Spleen (tissue), 11 donors: ENCODE results near the gene CHST12. TPM values are rescaled to one million over a fixed set of nuclear protein-coding genes. Genes with fewer than 3 reads are reported as not detected.
"Not testable (repeated sequence)": the region's sequence is repeated elsewhere in the genome, so short reads cannot be mapped to it uniquely, and the experiment has no call there.

ENCODE experiments used
- DNase-seq: peaks from one replicate; pipeline ENCODE4 v3.0.0-alpha.2; 2020
- H3K27ac ChIP-seq, 8 donors: fragments of 200-600 bp; sonication (generic) in 7 of 8; 1 replicate in 4 of 8; 2 replicates in 4 of 8; pipeline versions ENCODE4 v1.5.0 to v1.8.0; 2016 to 2021; ENCODE audit warnings: inconsistent platforms in 4 of 8, mild to moderate bottlenecking in 4 of 8, moderate library complexity in 1 of 8
- H3K27me3 ChIP-seq, 7 donors: fragments of 200-600 bp; sonication (generic) in 6 of 7; replicated peaks in 1 of 7; 1 replicate in 4 of 7; 2 replicates in 3 of 7; pipeline versions ENCODE4 v1.5.0 to v1.8.0; 2016 to 2021; ENCODE audit warnings: inconsistent platforms in 3 of 7, mild to moderate bottlenecking in 1 of 7
- H3K36me3 ChIP-seq, 6 donors: fragments of 200-600 bp; sonication (generic) in 5 of 6; 1 replicate in 4 of 6; 2 replicates in 2 of 6; pipeline versions ENCODE4 v1.5.0 to v1.8.0; 2016 to 2021; ENCODE audit warnings: inconsistent platforms in 2 of 6
- H3K4me1 ChIP-seq, 6 donors: fragments of 200-600 bp; sonication (generic) in 5 of 6; 1 replicate in 3 of 6; 2 replicates in 3 of 6; pipeline versions ENCODE4 v1.5.0 to v1.8.0; 2016 to 2021; ENCODE audit warnings: inconsistent platforms in 3 of 6
- H3K4me3 ChIP-seq, 8 donors: fragments of 200-600 bp; sonication (generic) in 7 of 8; 1 replicate in 4 of 8; 2 replicates in 4 of 8; pipeline versions ENCODE4 v1.5.0 to v1.8.0; 2016 to 2021; ENCODE audit warnings: inconsistent platforms in 4 of 8, mild to moderate bottlenecking in 4 of 8, moderate library complexity in 2 of 8
- H3K9me3 ChIP-seq, 8 donors: fragments of 200-600 bp; sonication (generic) in 7 of 8; 1 replicate in 4 of 8; 2 replicates in 4 of 8; pipeline versions ENCODE4 v1.5.0 to v1.8.0; 2016 to 2021; ENCODE audit warnings: inconsistent platforms in 4 of 8
- CTCF ChIP-seq, 11 experiments: fragments of 200-600 bp in 7 of 11; fragments of 450-650 bp in 4 of 11; sonication (generic) in 4 of 11; IDR thresholded peaks in 8 of 11; conservative IDR thresholded peaks in 3 of 11; 1 replicate in 7 of 11; 2 replicates in 4 of 11; pipeline versions ENCODE4 v1.4.0 to v1.8.0; 2016 to 2021; ENCODE audit warnings: antibody characterized with exemption in 11 of 11, inconsistent platforms in 4 of 11, mild to moderate bottlenecking in 1 of 11
- POLR2A ChIP-seq, 3 donors: fragments of 450-650 bp; IDR thresholded peaks; one replicate each; pipeline ENCODE4 v1.5.1; 2017; ENCODE audit warnings: antibody characterized with exemption in 3 of 3, mild to moderate bottlenecking in 1 of 3
- POLR2AphosphoS5 ChIP-seq, 3 donors: sonication (generic); formaldehyde crosslinking; IDR thresholded peaks; one replicate each; pipeline ENCODE4 v1.5.1; 2017; ENCODE audit warnings: antibody characterized with exemption in 3 of 3
- WGBS, 5 donors: extraction: QIAGEN DNeasy Blood & Tissue Kit in 3 of 5; methylation state at CpG; one replicate each; pipeline versions ENCODE4 v1.1.5 to v1.1.7; 2013 to 2018; 5-methylcytosine and 5-hydroxymethylcytosine counted together
- intact Hi-C: fragments of 100-400 bp; cut with DNase I; formaldehyde crosslinking; loops from one replicate; pipeline ENCODE4 v1.15.0; 2023; ENCODE audit warnings: low total_unique reads
- polyA plus RNA-seq, 3 donors: library from polyadenylated mRNA; stranded (reverse); fragments of 200-250 nt; gene quantifications; one replicate each; pipeline ENCODE4 v1.2.1, GENCODE V29; 2013
- total RNA-seq, 7 donors: library from RNA; depleted of rRNA in 3 of 7; stranded (reverse); fragments of >200 nt in 3 of 7; fragmentation: NEBNext Ultra II Directional in 4 of 7; extraction: Animal tissue kit (Norgen Biotek cat#: 25700) in 4 of 7; gene quantifications; one replicate each; pipeline versions ENCODE4 v1.1.0 to v1.2.1, GENCODE V29; 2016 to 2021
- donor health status: healthy with polysubstance abuse.
- donor health status: DM: no; HTN: no; CAD: no; lungs with moderate emphysema.
- donor health status: DM: no; HTN: no; CAD: no.
- donor health status: Bipolar disorder and iron deficiency.
- donor health status: healthy.
- donor health status: DM: no; HTN: no; CAD: no.
- donor health status: DM: yes; HTN: yes; CAD: no.

CHST12 gene
- total and polyA plus RNA-seq, 10 donors = 7.7 to 51.4 (median 31.6) TPM

DNA sequence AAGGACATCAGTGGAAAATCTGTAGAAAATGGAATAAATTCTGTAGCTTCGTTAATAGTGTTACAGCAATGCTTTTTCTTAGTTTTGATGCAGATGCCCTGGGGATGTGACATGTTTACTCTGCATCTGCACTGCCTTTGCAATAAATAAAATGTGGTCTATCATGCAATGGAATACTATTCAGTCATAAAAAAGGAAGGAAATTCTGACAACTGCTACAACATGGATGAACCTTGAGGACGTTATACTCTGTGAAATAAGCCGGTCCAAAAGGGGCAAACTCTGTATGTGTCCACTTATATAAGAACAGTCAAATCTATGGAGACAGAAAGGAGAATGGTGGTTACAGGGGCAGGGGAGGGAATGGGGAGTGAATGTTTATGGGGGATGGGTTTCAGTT, 59.3 kb downstream of the CHST12 start:
- no peaks in the 10 kb centered on the region for H3K9me3 ChIP-seq
- DNase-seq = no peak
- intact Hi-C loops = no loop called here
- no peaks in the 10 kb centered on the region for H3K36me3 ChIP-seq
- H3K27ac ChIP-seq = no peak overlapping the region
- 79 to 97% (median 89%) methylated on average over 3 of the region's 3 CpGs for WGBS, 5 donors
- H3K4me3 ChIP-seq = no peak overlapping the region
- H3K4me1 ChIP-seq = peaks cover 0 to 10% (median 0%) of the 10 kb centered on the region in 6 donors
- TF ChIP-seq POLR2A (IDR thresholded peaks at IDR 0.05) (no peak), POLR2AphosphoS5 (IDR thresholded peaks at IDR 0.05) (no peak), CTCF (IDR thresholded peaks at IDR 0.05 in 8 of 11, conservative IDR thresholded peaks at IDR 0.05 in 3 of 11) (no peak)
- no peaks in the 10 kb centered on the region for H3K27me3 ChIP-seq

GRCh38 chr7:2465928-2466327, 62.5 kb downstream of the CHST12 start:
- Histone ChIP-seq H3K9me3 (no peaks in the 10 kb centered on the region), H3K4me3 (no peak overlapping the region), H3K27ac (no peak overlapping the region), H3K36me3 (no peaks in the 10 kb centered on the region), H3K4me1 (peaks cover 0 to 21% (median 7%) of the 10 kb centered on the region in 6 donors), H3K27me3 (peaks cover 0 to 18% (median 0%) of the 10 kb centered on the region in 7 donors)
- no peak for TF ChIP-seq POLR2A (IDR thresholded peaks at IDR 0.05)
- no peak for TF ChIP-seq POLR2AphosphoS5 (IDR thresholded peaks at IDR 0.05)
- TF ChIP-seq CTCF (IDR thresholded peaks at IDR 0.05 in 8 of 11, conservative IDR thresholded peaks at IDR 0.05 in 3 of 11) = no peak
- intact Hi-C loops = no loop called here
- 75 to 91% (median 85%) methylated on average over 12 of the region's 12 CpGs for WGBS, 5 donors
- DNase-seq = no peak

DNA sequence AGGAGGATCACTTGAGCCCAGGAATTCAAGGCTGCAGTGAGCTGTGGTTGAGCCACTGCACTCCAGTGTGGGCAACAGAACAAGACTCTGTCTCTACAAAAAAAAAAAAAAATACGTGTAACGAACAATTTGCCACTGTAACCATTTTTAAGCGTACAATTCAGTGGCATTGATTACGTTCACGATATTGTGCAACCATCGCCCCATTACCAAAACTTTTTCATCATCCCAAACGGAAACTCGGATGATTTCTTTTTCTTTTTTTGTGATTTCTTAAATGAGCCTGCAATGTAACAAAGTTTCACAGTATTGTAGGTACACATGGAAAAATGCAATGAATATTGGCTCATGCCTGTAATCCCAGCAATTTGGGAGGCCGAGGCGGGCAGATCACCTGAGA, 63.3 kb downstream of the CHST12 start:
- peaks cover 0 to 28% (median 11%) of the 10 kb centered on the region in 6 donors for H3K4me1 ChIP-seq
- intact Hi-C loops = no loop called here
- no peak for TF ChIP-seq POLR2AphosphoS5 (IDR thresholded peaks at IDR 0.05)
- TF ChIP-seq POLR2A (IDR thresholded peaks at IDR 0.05) = no peak
- TF ChIP-seq CTCF (IDR thresholded peaks at IDR 0.05 in 8 of 11, conservative IDR thresholded peaks at IDR 0.05 in 3 of 11) = no peak
- no peak overlapping the region for H3K27ac ChIP-seq
- H3K36me3 ChIP-seq = no peaks in the 10 kb centered on the region
- 69 to 96% (median 81%) methylated on average over 10 of the region's 10 CpGs for whole genome bisulfite sequencing, 5 donors
- no peak overlapping the region for H3K4me3 ChIP-seq
- H3K9me3 ChIP-seq = no peaks in the 10 kb centered on the region
- H3K27me3 ChIP-seq = peaks cover 0 to 26% (median 0%) of the 10 kb centered on the region in 7 donors
- no peak for DNase-seq

DNA sequence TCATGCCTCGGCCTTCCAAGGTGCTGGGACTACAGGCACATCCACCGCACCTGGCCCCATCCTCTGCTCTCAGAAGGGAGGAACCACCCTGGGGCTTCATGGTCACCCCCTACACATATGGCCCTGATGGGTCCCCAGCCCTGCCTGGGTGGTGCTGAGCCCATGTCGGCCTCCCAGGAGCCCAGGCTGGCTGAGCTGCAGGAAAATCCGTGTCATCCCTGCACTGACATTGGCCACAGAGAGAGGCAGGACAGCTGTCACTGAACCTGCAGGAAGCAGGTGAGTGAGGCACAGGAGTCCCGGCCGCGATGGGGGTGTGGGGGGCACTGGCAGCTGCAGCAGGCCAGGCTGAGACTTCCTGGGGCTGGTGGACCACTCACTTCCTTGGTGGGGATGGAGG, 64.8 kb downstream of the CHST12 start:
- TF ChIP-seq CTCF (IDR thresholded peaks at IDR 0.05 in 8 of 11, conservative IDR thresholded peaks at IDR 0.05 in 3 of 11) (no peak), POLR2A (IDR thresholded peaks at IDR 0.05) (no peak), POLR2AphosphoS5 (IDR thresholded peaks at IDR 0.05) (no peak)
- Histone ChIP-seq H3K27ac (no peak overlapping the region), H3K36me3 (no peaks in the 10 kb centered on the region), H3K27me3 (peaks cover 0 to 31% (median 0%) of the 10 kb centered on the region in 7 donors), H3K9me3 (no peaks in the 10 kb centered on the region), H3K4me3 (no peak overlapping the region), H3K4me1 (peaks cover 0 to 31% (median 11%) of the 10 kb centered on the region in 6 donors)
- WGBS, 5 donors = 74 to 88% (median 81%) methylated on average over 7 of the region's 7 CpGs
- no peak for DNase-seq
- intact Hi-C loops = no loop called here

GRCh38 chr7:2469460-2470203, 66.2 kb downstream of the CHST12 start:
- Histone ChIP-seq H3K27me3 (peaks cover 0 to 34% (median 0%) of the 10 kb centered on the region in 7 donors), H3K4me1 (peaks cover 0 to 31% (median 11%) of the 10 kb centered on the region in 6 donors)
- 64 to 86% (median 75%) methylated on average over 9 of the region's 9 CpGs for WGBS, 5 donors
- not testable (repeated sequence) for DNase-seq, H3K36me3 ChIP-seq, H3K9me3 ChIP-seq, H3K4me3 ChIP-seq, H3K27ac ChIP-seq
- intact Hi-C loops = loop anchor here (10.0 kb wide), 2 partner anchors 105 to 215 kb away; partner anchors contain the start of gene AMZ1
